ENCODE data around the gene ANO6.

ANO6 gene

DNA sequence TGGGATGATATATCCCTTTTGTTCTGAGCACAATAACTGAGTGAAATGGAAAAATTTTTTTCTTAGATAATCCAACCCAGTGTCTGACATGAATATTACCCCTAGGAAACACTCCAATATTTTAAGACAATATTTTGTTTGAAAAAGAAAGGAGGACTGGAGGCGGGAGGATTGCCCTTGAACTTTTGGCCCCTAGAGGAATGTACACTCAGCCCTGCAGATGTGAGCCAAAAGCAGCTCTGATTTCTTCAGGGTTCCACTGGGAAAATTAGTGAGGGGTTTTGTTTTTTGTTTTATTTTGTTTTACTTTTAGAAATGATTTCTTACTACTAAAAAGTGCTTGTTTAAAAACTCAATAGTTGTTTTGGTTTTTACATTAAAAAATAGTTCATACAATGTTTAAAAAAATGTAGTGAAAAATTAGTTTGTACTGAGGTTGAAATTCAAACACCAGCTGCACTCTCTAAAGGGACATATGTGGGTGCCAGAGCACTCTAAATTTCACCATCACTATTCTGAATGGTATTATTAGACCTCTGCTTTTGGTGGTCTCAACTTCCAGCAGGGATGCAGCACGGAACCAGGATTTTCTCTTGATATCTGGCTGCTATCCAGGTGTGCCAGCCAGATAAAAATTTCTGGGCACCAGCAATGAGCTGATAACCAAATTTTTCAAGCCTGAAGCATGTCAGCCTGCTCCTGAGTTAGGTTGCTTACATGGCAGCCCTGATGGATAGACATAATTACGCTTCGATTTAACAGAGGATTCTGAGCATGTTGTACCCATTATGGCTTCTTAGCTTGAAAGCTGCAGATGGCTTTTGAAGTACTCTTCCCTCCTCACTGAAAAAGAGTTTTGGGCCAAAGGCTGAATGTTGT, 141.9 kb downstream of the ANO6 start:
- no peak for TF ChIP-seq YY1 (IDR thresholded peaks at IDR 0.05; ENCODE audit: insufficient read depth, insufficient read length)
- no peak for TF ChIP-seq SUZ12 (IDR thresholded peaks at IDR 0.05; ENCODE audit: extremely low read depth, insufficient read depth, insufficient read length)
- no peak for TF ChIP-seq ZNF274 (IDR thresholded peaks at IDR 0.05; ENCODE audit: low read depth, low read length)
- Histone ChIP-seq H3K9me3 (ENCODE audit: insufficient read depth, low read length) (peaks cover 13% of the 10 kb centered on the region; the same call in 1 of the 2 replicates), H3K4me1 (ENCODE audit: insufficient read depth, insufficient read length) (no peaks in the 10 kb centered on the region), H3K9ac (ENCODE audit: insufficient read length, low read depth) (no peak overlapping the region), H3K4me3 (ENCODE audit: insufficient read length, low read depth) (no peak overlapping the region), H3K36me3 (ENCODE audit: insufficient read depth, insufficient read length, low read length) (peaks cover 65% of the 10 kb centered on the region), H3K27me3 (ENCODE audit: insufficient read depth, insufficient read length) (no peaks in the 10 kb centered on the region)
- no peak for DNase-seq (ENCODE audit: low read depth, low spot score)

- Histone ChIP-seq H3K4me1 (ENCODE audit: insufficient read depth, insufficient read length) (no peaks in the 10 kb centered on the region), H3K27me3 (ENCODE audit: insufficient read depth, insufficient read length) (no peaks in the 10 kb centered on the region), H3K9me3 (ENCODE audit: insufficient read depth, low read length) (peaks cover 30% of the 10 kb centered on the region), H3K4me3 (ENCODE audit: insufficient read length, low read depth) (no peak overlapping the region), H3K9ac (ENCODE audit: insufficient read length, low read depth) (no peak overlapping the region), H3K36me3 (ENCODE audit: insufficient read depth, insufficient read length, low read length) (peaks cover 29% of the 10 kb centered on the region)
- TF ChIP-seq YY1 (IDR thresholded peaks at IDR 0.05; ENCODE audit: insufficient read depth, insufficient read length): no peak
- TF ChIP-seq ZNF274 (IDR thresholded peaks at IDR 0.05; ENCODE audit: low read depth, low read length): no peak
- no peak for TF ChIP-seq SUZ12 (IDR thresholded peaks at IDR 0.05; ENCODE audit: extremely low read depth, insufficient read depth, insufficient read length)
- no peak for DNase-seq (ENCODE audit: low read depth, low spot score)
Observed at GRCh38 chr12:45362291-45362690, 146.4 kb downstream of the ANO6 start.

GRCh38 chr12:45363903-45364302, 148.0 kb downstream of the ANO6 start:
- no peak for DNase-seq (ENCODE audit: low read depth, low spot score)
- H3K27me3 ChIP-seq (ENCODE audit: insufficient read depth, insufficient read length): no peaks in the 10 kb centered on the region
- H3K36me3 ChIP-seq (ENCODE audit: insufficient read depth, insufficient read length, low read length): peaks cover 18% of the 10 kb centered on the region
- H3K9ac ChIP-seq (ENCODE audit: insufficient read length, low read depth): no peak overlapping the region
- no peaks in the 10 kb centered on the region for H3K4me1 ChIP-seq (ENCODE audit: insufficient read depth, insufficient read length)
- TF ChIP-seq SUZ12 (IDR thresholded peaks at IDR 0.05; ENCODE audit: extremely low read depth, insufficient read depth, insufficient read length) (no peak), YY1 (IDR thresholded peaks at IDR 0.05; ENCODE audit: insufficient read depth, insufficient read length) (no peak), ZNF274 (IDR thresholded peaks at IDR 0.05; ENCODE audit: low read depth, low read length) (no peak)
- H3K4me3 ChIP-seq (ENCODE audit: insufficient read length, low read depth): no peak overlapping the region
- H3K9me3 ChIP-seq (ENCODE audit: insufficient read depth, low read length): peaks cover 30% of the 10 kb centered on the region

- Histone ChIP-seq H3K36me3 (ENCODE audit: insufficient read depth, insufficient read length, low read length) (peaks cover 22% of the 10 kb centered on the region), H3K9me3 (ENCODE audit: insufficient read depth, low read length) (peaks cover 12% of the 10 kb centered on the region)
Observed at GRCh38 chr12:45368841-45369489, 153.1 kb downstream of the ANO6 start.

DNA sequence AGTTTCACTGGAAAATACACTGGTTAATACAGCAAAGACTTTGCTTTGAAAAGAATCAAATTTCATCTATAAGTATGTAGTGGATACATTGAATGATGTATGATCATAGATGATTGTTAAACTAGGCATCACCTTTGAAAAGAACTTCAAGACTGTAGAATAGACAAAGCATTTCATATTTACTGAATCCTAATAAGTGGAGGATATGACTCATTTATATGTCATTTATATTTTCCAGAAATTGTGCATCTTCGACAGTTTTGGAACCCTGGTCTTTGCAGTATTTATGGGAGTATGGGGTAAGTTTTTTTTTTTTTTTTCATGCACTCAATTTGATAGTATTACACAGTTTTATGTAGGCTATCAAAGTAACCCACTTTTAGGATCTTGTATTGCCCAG, 161.9 kb downstream of the ANO6 start:
- Histone ChIP-seq H3K9ac (ENCODE audit: insufficient read length, low read depth) (no peak overlapping the region), H3K4me1 (ENCODE audit: insufficient read depth, insufficient read length) (no peaks in the 10 kb centered on the region), H3K27me3 (ENCODE audit: insufficient read depth, insufficient read length) (no peaks in the 10 kb centered on the region), H3K36me3 (ENCODE audit: insufficient read depth, insufficient read length, low read length) (peaks cover 56% of the 10 kb centered on the region), H3K9me3 (ENCODE audit: insufficient read depth, low read length) (no peaks in the 10 kb centered on the region), H3K4me3 (ENCODE audit: insufficient read length, low read depth) (no peak overlapping the region)
- no peak for DNase-seq (ENCODE audit: low read depth, low spot score)
- TF ChIP-seq YY1 (IDR thresholded peaks at IDR 0.05; ENCODE audit: insufficient read depth, insufficient read length) (no peak), ZNF274 (IDR thresholded peaks at IDR 0.05; ENCODE audit: low read depth, low read length) (no peak), SUZ12 (IDR thresholded peaks at IDR 0.05; ENCODE audit: extremely low read depth, insufficient read depth, insufficient read length) (no peak)

More at GRCh38 chr12:45368841-45369489, 153.1 kb downstream of the ANO6 start:
- Histone ChIP-seq H3K4me1 (ENCODE audit: insufficient read depth, insufficient read length) (no peaks in the 10 kb centered on the region), H3K27me3 (ENCODE audit: insufficient read depth, insufficient read length) (no peaks in the 10 kb centered on the region), H3K4me3 (ENCODE audit: insufficient read length, low read depth) (no peak overlapping the region), H3K9ac (ENCODE audit: insufficient read length, low read depth) (no peak overlapping the region)
- no peak for TF ChIP-seq SUZ12 (IDR thresholded peaks at IDR 0.05; ENCODE audit: extremely low read depth, insufficient read depth, insufficient read length)
- TF ChIP-seq ZNF274 (IDR thresholded peaks at IDR 0.05; ENCODE audit: low read depth, low read length): no peak
- TF ChIP-seq YY1 (IDR thresholded peaks at IDR 0.05; ENCODE audit: insufficient read depth, insufficient read length): no peak
- DNase-seq (ENCODE audit: low read depth, low spot score): no peak

DNA sequence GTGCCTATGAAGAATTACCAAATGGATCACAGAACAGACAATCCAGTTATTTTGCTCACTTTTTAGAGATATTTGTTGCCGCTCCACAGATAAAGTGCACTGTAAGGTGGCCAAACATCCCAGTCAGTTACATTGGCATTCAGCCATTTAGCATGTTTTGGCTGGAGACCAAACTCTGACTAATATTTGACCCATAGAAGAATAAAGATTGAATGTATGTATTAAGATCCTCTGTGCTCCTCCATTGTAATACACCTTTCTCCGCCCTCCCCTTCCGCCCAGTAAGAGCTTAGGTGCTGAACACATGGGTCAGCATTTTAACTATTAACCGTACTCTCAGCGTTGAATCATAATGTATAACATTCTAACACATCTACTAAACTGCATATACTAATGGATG, 163.4 kb downstream of the ANO6 start:
- TF ChIP-seq SUZ12 (IDR thresholded peaks at IDR 0.05; ENCODE audit: extremely low read depth, insufficient read depth, insufficient read length): no peak
- TF ChIP-seq YY1 (IDR thresholded peaks at IDR 0.05; ENCODE audit: insufficient read depth, insufficient read length): no peak
- no peak for TF ChIP-seq ZNF274 (IDR thresholded peaks at IDR 0.05; ENCODE audit: low read depth, low read length)
- Histone ChIP-seq H3K4me3 (ENCODE audit: insufficient read length, low read depth) (no peak overlapping the region), H3K4me1 (ENCODE audit: insufficient read depth, insufficient read length) (no peaks in the 10 kb centered on the region), H3K27me3 (ENCODE audit: insufficient read depth, insufficient read length) (no peaks in the 10 kb centered on the region), H3K36me3 (ENCODE audit: insufficient read depth, insufficient read length, low read length) (peaks cover 70% of the 10 kb centered on the region), H3K9me3 (ENCODE audit: insufficient read depth, low read length) (no peaks in the 10 kb centered on the region), H3K9ac (ENCODE audit: insufficient read length, low read depth) (no peak overlapping the region)
- DNase-seq (ENCODE audit: low read depth, low spot score): no peak

DNA sequence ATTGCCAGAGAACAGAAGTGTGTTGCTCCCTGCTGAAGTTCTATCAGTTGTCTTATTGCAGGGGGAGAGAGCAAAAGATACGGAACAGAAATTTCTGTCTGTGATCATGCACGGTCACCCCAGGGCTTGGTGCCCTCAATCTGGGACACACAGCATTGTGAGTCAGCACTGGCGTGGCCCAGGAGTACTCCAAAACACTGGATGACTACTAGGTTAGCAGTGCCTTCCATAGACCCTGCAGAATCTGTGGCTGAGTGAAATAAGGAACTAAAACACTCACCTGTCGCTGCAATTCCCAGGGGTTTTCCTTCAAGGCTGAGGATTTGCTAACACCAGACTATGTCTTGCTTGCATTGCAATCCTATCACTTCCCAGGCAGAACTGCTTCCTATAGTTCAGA, 165.5 kb downstream of the ANO6 start:
- Histone ChIP-seq H3K9me3 (ENCODE audit: insufficient read depth, low read length) (no peaks in the 10 kb centered on the region), H3K4me1 (ENCODE audit: insufficient read depth, insufficient read length) (no peaks in the 10 kb centered on the region), H3K4me3 (ENCODE audit: insufficient read length, low read depth) (no peak overlapping the region), H3K27me3 (ENCODE audit: insufficient read depth, insufficient read length) (no peaks in the 10 kb centered on the region), H3K9ac (ENCODE audit: insufficient read length, low read depth) (no peak overlapping the region), H3K36me3 (ENCODE audit: insufficient read depth, insufficient read length, low read length) (peaks cover 90% of the 10 kb centered on the region)
- no peak for DNase-seq (ENCODE audit: low read depth, low spot score)
- no peak for TF ChIP-seq ZNF274 (IDR thresholded peaks at IDR 0.05; ENCODE audit: low read depth, low read length)
- no peak for TF ChIP-seq YY1 (IDR thresholded peaks at IDR 0.05; ENCODE audit: insufficient read depth, insufficient read length)
- TF ChIP-seq SUZ12 (IDR thresholded peaks at IDR 0.05; ENCODE audit: extremely low read depth, insufficient read depth, insufficient read length): no peak
